Bronchial epithelial cell (primary cell): ENCODE data around the gene ZCCHC18. TPM values are rescaled to one million over a fixed set of nuclear protein-coding genes. Genes with fewer than 3 reads are reported as not detected.
A peak's percentile ranks its signal among the peaks of the same experiment; 100 is the strongest.
"Not testable (repeated sequence)": the region's sequence is repeated elsewhere in the genome, so short reads cannot be mapped to it uniquely, and the experiment has no call there.

Source experiments
- DNase-seq: peaks from one replicate; pipeline ENCODE4 v3.0.0-alpha.2; 2010; ENCODE audit warnings: low read depth
- FAIRE-seq: peaks from 2 replicates; lab custom pipeline; 2011; peaks lifted over from hg19 to GRCh38; lab: Jason Lieb, UNC
- H3K27me3 ChIP-seq: 2 replicates; pipeline ENCODE4 v1.5.1; 2011; ENCODE audit warnings: low read length; ENCODE audit not compliant: control insufficient read depth, insufficient read depth
- H3K36me3 ChIP-seq: 2 replicates; pipeline ENCODE4 v1.5.1; 2011; ENCODE audit warnings: low read length; ENCODE audit not compliant: control insufficient read depth, insufficient read depth
- H3K4me3 ChIP-seq: 2 replicates; pipeline ENCODE4 v1.5.1; 2011; ENCODE audit warnings: mild to moderate bottlenecking, low read depth, low read length, control low read depth
- total RNA-seq: library from RNA; depleted of rRNA; stranded (reverse); fragments of >200 nt; gene quantifications from 2 replicates; pipeline ENCODE4 v1.2.1, GENCODE V29; 2014
- TF ChIP-seq, protein P1 (sequence below): IDR thresholded peaks from 2 replicates; pipeline ENCODE4 v1.5.1; 2011; ENCODE audit warnings: mild to moderate bottlenecking, moderate library complexity, low read length, control low read depth, inconsistent platforms; ENCODE audit not compliant: insufficient read depth, severe bottlenecking

ZCCHC18 gene
- not detected in 2 replicates for total RNA-seq

DNA sequence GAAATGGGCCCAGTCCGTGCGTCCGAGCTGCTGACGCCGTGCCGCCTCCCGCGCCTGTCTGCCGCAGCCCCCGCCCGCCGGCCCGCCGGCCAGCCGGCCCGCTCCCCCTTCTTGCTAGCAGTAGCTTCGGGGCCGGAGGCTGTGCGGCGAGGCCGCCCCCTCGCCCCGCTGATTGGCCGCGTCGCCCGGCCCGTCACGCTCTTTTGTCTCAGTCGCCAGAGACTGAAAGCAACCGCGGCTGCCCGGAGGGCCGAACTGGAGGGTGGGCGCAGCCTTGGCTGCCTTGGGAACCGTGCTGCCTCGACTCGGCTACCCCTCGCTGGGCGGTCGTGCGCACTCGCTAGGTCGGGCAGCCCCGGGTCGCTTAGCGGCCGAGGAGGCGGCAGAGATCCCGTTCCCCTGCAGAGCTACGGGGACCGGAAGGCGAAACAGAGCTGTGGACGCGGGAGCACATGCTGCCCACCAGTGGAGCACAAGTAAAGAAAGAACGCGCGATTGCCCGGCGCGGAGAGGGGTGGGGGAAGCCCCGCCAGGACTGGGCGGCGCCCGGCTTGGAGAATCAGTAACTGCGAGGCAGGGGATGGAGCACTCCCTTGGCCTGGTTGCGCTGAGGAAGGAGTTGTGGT lies at the start of gene ZCCHC18:
Gene ZCCHC18 (plus strand): TSS at position 198 of the 626 bp plus-strand sequence. CDS start 1,589 bp downstream, outside the sequence.
- DNase-seq (peak; percentile 2), FAIRE-seq (no peak)
- no peaks in the 10 kb centered on the region for H3K36me3 ChIP-seq
- TF ChIP-seq, protein P1, sequence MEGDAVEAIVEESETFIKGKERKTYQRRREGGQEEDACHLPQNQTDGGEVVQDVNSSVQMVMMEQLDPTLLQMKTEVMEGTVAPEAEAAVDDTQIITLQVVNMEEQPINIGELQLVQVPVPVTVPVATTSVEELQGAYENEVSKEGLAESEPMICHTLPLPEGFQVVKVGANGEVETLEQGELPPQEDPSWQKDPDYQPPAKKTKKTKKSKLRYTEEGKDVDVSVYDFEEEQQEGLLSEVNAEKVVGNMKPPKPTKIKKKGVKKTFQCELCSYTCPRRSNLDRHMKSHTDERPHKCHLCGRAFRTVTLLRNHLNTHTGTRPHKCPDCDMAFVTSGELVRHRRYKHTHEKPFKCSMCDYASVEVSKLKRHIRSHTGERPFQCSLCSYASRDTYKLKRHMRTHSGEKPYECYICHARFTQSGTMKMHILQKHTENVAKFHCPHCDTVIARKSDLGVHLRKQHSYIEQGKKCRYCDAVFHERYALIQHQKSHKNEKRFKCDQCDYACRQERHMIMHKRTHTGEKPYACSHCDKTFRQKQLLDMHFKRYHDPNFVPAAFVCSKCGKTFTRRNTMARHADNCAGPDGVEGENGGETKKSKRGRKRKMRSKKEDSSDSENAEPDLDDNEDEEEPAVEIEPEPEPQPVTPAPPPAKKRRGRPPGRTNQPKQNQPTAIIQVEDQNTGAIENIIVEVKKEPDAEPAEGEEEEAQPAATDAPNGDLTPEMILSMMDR = no peak
- H3K27me3 ChIP-seq = peaks cover 2% of the 10 kb centered on the region
- H3K4me3 ChIP-seq = peak within 1 kb of the TSS; percentile 38

DNA sequence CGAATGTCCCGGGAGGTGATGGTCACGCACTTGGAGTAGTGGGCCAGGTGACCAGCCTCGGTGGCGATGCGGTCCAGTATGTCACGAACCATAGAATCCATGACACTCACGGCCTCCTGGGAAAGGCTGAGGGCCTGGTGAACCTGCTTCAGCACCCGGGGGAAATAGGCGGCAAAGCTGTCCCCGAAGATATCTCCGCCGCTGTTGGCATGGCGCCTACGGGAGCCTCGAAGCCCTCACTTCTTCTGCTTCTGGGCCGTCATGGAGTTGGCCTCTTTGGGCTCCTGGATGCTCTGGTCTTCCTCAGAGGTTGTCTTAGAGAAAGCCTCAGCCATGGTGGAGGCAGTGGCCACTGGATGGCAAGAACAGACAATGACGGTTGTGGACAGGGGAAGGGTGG lies 49.7 kb upstream of the ZCCHC18 start:
- H3K27me3 ChIP-seq, FAIRE-seq, DNase-seq, H3K4me3 ChIP-seq, H3K36me3 ChIP-seq: not testable (repeated sequence)

DNA sequence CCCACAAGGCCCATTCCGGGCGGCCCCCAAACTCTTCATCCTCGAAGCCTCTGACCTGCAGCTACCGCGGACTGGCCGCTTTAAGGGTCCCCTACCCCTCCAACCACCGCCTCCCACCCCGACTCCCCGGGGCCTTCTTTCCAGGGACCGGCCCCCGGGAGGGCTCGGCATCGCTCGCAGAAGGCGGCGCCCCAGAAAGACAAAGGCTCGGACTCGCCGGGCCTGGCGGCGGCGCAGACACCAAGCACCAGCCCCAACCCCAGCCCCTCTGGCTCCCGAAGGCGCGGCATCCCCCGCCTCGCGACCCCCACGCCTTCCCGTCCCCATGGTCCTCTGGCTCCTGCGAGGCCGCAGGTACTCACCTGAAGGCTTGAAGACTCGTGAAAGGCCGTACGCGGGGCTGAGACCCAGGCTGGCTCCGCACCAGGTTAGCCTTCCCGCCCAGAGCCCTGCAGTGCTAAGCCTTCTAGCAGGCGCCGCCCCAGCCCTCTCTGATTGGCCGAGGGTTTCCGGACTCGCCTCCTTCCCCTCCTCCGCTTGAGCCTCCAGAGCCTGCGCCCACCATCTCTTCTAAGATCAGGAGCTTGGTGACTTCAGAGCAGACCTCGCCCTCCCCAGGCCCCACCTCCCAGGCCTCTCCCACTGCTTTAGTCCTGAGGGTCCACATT lies 36.4 kb upstream of the ZCCHC18 start, which contains the start of gene TMSB15C:
Gene TMSB15C (minus strand): TSS at position 459 of the 668 bp plus-strand sequence.
- DNase-seq, H3K4me3 ChIP-seq, FAIRE-seq, H3K27me3 ChIP-seq, H3K36me3 ChIP-seq: not testable (repeated sequence)

DNA sequence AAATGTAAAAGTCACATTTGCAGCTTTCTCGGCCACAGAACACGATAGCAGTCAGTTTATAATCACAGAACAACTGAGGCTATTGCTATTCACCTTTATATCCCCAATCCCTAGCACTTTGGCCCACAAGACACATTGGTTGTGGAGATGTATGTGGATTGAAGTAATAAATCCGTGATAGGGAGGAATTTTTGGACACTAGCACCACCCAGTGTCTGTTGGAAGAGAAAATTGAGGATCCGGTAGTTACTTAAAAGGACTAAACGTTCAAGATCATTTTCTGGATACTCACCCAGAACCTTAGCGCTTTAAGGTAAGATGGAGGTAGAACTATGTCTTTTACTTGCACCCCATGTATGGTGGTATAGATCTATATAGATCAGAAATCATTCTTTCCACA lies 34.5 kb upstream of the ZCCHC18 start:
- FAIRE-seq, H3K4me3 ChIP-seq, H3K36me3 ChIP-seq, DNase-seq, H3K27me3 ChIP-seq: not testable (repeated sequence)

DNA sequence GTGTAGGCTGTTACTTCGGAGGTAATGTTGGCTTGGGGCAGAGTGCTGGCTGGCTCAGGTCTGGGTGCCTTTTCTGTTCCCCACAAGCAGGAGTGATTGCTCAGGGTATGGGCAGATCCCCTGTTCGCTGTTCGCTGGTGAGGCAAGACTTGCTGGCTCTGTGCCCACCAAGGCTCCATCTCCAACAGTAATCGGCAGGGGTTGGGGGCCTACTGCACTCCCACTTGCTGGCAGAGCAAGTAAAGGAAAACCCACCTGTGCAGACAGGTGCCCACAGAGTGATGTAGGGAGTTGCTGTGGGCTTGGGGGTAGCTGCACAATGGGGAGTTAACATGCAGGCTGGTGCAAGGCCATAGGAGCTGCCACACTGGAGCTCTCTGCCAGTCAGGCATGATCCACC lies 28.3 kb upstream of the ZCCHC18 start:
- no peaks in the 10 kb centered on the region for H3K36me3 ChIP-seq
- TF ChIP-seq, protein P1 = no peak
- H3K27me3 ChIP-seq = no peaks in the 10 kb centered on the region
- no peak for FAIRE-seq
- DNase-seq = no peak
- no peak overlapping the region for H3K4me3 ChIP-seq

DNA sequence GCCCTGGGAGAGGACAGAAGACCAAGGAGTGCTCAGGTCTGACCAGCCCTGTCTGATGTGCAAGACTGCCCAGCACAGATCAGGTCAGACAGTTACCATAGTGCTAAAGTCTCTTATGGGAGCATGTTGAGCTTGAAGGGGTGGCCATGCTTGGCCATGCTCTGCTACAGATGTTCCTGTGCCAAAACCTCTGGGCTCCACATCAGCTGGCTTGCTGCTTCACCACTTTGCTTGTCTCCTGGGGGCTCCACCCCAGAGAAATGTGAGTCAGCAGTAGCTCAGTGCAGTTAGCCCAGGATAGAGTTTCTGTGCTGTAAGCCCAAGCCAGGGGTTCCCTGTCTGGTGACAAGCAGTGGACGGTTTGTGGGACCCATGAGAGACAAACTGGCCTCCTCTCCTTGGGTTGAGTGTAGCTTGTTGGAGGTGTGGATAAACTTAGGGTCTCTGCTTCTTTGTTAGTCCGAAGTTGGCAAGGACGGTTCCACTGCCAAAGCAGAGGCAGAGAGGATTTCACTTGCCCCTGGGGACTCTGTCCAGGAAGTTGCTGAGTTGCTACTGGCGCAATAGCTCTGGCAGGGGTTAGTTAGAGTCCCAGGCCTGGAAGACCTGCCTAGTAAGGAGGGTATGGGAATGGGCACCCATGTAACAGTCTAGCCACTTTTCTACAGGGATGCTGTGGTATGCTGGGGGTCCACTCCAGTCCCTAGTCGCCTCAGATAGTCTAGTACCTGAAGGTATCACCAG lies 27.6 kb upstream of the ZCCHC18 start:
- Histone ChIP-seq H3K36me3 (no peaks in the 10 kb centered on the region), H3K27me3 (no peaks in the 10 kb centered on the region), H3K4me3 (no peak overlapping the region)
- DNase-seq (no peak), FAIRE-seq (peak; percentile 68)
- TF ChIP-seq, protein P1 = no peak

DNA sequence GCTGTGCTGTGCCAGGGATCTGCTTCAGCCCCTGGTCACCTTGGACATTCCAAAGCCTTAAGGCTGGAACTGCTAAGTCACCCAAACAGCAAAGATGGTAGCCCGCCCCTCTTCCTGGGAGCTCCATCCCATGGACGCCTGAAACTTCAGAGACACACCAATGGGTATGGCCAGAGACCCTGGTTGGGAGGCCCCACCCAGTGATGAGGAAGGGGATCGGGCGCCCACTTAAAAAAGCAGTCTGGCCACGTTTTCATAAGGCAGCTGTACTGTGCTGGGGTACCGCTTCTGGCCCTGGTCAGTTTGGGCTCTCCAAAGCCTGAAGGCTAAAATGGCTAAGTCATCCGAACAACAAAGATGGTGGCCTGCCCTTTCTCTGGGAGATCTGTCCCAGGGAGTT lies 26.8 kb upstream of the ZCCHC18 start:
- H3K36me3 ChIP-seq = no peaks in the 10 kb centered on the region
- no peaks in the 10 kb centered on the region for H3K27me3 ChIP-seq
- TF ChIP-seq, protein P1 = no peak
- DNase-seq (no peak), FAIRE-seq (peak; percentile 32)
- H3K4me3 ChIP-seq = no peak overlapping the region
